Lung microvascular endothelial cell (primary cell): ENCODE measurements around the gene TMEM95. TPM values are rescaled to one million over a fixed set of nuclear protein-coding genes. Genes with fewer than 3 reads are reported as not detected.
"Not testable (repeated sequence)": the region's sequence is repeated elsewhere in the genome, so short reads cannot be mapped to it uniquely, and the experiment has no call there.

Source experiments
- DNase-seq, 2 donors: peaks; one replicate each; pipeline versions ENCODE4 v3.0.0 to v3.0.0-alpha.2; 2010; ENCODE audit warnings: low read depth in 2 of 2
- total RNA-seq: library from RNA; depleted of rRNA; stranded (reverse); fragments of >200 nt; gene quantifications from 2 replicates; pipeline ENCODE4 v1.2.1, GENCODE V29; 2014

TMEM95 gene
- total RNA-seq, 1 donor from 2014 or later: not detected

- DNase-seq: no peak
These were observed 8.0 kb upstream of the TMEM95 start for GRCh38 chr17:7346761-7347614.

GRCh38 chr17:7347630-7348477 is 7.1 kb upstream of the TMEM95 start:
- no peak for DNase-seq

- DNase-seq: no peak
These were observed 6.3 kb upstream of the TMEM95 start for GRCh38 chr17:7348478-7349242.

GRCh38 chr17:7351665-7352502 is 3.1 kb upstream of the TMEM95 start, which contains the start of gene KCTD11:
Gene KCTD11 (plus strand): TSS chr17:7352162.
- peak; percentile 72 to 75 for DNase-seq

- no peak for DNase-seq
These were observed 2.5 kb upstream of the TMEM95 start for GRCh38 chr17:7352503-7352889.

- no peak for DNase-seq
These were observed 1.9 kb upstream of the TMEM95 start for GRCh38 chr17:7352910-7353635.

- peak in 1 of 2 donors; percentile 28 for DNase-seq
These were observed 603 bp upstream of the TMEM95 start for GRCh38 chr17:7354262-7354843.

- DNase-seq: no peak
These were observed 617 bp downstream of the TMEM95 start for GRCh38 chr17:7355573-7355972.

- DNase-seq: peak; percentile 73 to 87
These were observed 1.2 kb downstream of the TMEM95 start for GRCh38 chr17:7356072-7356549.

- DNase-seq: no peak
These were observed 1.8 kb downstream of the TMEM95 start for GRCh38 chr17:7356756-7357155.

- DNase-seq: no peak
These were observed 2.4 kb downstream of the TMEM95 start for GRCh38 chr17:7357381-7357780.

GRCh38 chr17:7361906-7362305 is 7.0 kb downstream of the TMEM95 start:
- no peak for DNase-seq

- no peak for DNase-seq
These were observed 8.4 kb downstream of the TMEM95 start for GRCh38 chr17:7363311-7363710.

GRCh38 chr17:7365963-7366362 is 11.0 kb downstream of the TMEM95 start:
- DNase-seq: not testable (repeated sequence)

- DNase-seq: no peak
These were observed 12.1 kb downstream of the TMEM95 start for GRCh38 chr17:7367083-7367482.

- no peak for DNase-seq
These were observed 13.1 kb downstream of the TMEM95 start for GRCh38 chr17:7367918-7368598.

- not testable (repeated sequence) for DNase-seq
These were observed 13.6 kb downstream of the TMEM95 start for GRCh38 chr17:7368599-7368994.

- no peak for DNase-seq
These were observed 14.9 kb downstream of the TMEM95 start for GRCh38 chr17:7369825-7370224.

- DNase-seq: no peak
These were observed 15.9 kb downstream of the TMEM95 start for GRCh38 chr17:7370853-7371252.
